ENCODE data around the gene ZSWIM4. TPM values are rescaled to one million over a fixed set of nuclear protein-coding genes. Genes with fewer than 3 reads are reported as not detected.

The ZSWIM4 gene
- total and polyA plus RNA-seq, 7 donors: 0.60 to 4.4 (median 3.2) TPM

DNA sequence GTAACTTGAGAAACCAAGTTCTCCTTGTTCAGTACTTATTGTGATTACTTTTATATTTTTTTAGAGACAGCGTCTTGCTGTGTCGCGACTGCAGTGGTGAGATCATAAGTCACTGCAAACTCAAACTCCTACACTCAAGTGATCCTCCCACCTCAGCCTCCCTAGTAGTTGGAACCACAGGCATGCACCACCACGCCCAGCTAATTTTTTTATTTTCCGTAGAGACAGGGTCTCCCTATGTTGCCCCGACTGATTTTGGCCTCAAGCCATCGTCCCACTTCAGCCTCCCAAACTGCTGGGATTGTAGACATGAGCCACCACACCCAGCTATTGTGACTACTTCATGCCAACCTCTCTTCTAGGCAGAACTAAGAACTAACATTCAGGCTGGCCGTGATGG, 12.7 kb upstream of the ZSWIM4 start:
- H3K4me1 ChIP-seq: peaks cover 0 to 39% (median 26%) of the 10 kb centered on the region in 4 donors
- H3K27me3 ChIP-seq: no peaks in the 10 kb centered on the region
- 37 to 72% methylated on average over 8 of the region's 8 CpGs for WGBS, 2 donors
- TF ChIP-seq, protein P1, sequence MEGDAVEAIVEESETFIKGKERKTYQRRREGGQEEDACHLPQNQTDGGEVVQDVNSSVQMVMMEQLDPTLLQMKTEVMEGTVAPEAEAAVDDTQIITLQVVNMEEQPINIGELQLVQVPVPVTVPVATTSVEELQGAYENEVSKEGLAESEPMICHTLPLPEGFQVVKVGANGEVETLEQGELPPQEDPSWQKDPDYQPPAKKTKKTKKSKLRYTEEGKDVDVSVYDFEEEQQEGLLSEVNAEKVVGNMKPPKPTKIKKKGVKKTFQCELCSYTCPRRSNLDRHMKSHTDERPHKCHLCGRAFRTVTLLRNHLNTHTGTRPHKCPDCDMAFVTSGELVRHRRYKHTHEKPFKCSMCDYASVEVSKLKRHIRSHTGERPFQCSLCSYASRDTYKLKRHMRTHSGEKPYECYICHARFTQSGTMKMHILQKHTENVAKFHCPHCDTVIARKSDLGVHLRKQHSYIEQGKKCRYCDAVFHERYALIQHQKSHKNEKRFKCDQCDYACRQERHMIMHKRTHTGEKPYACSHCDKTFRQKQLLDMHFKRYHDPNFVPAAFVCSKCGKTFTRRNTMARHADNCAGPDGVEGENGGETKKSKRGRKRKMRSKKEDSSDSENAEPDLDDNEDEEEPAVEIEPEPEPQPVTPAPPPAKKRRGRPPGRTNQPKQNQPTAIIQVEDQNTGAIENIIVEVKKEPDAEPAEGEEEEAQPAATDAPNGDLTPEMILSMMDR (IDR thresholded peaks at IDR 0.05): no peak
- TF ChIP-seq POLR2A (IDR thresholded peaks at IDR 0.05) (no peak), POLR2AphosphoS5 (IDR thresholded peaks at IDR 0.05) (no peak), EP300 (IDR thresholded peaks at IDR 0.05) (no peak)
- H3K4me3 ChIP-seq: no peak overlapping the region
- peaks cover 15 to 23% (median 16%) of the 10 kb centered on the region in 4 donors for H3K36me3 ChIP-seq
- no peaks in the 10 kb centered on the region for H3K9me3 ChIP-seq
- DNase-seq: no peak
- intact Hi-C loops (cut with DNase I): loop anchor here (5.0 kb wide), 1 partner anchor 170 kb away; the partner anchor contains the start of gene DCAF15
- peak overlapping the region in 3 of 4 donors; percentile 69 to 87 (median 75) for H3K27ac ChIP-seq

DNA sequence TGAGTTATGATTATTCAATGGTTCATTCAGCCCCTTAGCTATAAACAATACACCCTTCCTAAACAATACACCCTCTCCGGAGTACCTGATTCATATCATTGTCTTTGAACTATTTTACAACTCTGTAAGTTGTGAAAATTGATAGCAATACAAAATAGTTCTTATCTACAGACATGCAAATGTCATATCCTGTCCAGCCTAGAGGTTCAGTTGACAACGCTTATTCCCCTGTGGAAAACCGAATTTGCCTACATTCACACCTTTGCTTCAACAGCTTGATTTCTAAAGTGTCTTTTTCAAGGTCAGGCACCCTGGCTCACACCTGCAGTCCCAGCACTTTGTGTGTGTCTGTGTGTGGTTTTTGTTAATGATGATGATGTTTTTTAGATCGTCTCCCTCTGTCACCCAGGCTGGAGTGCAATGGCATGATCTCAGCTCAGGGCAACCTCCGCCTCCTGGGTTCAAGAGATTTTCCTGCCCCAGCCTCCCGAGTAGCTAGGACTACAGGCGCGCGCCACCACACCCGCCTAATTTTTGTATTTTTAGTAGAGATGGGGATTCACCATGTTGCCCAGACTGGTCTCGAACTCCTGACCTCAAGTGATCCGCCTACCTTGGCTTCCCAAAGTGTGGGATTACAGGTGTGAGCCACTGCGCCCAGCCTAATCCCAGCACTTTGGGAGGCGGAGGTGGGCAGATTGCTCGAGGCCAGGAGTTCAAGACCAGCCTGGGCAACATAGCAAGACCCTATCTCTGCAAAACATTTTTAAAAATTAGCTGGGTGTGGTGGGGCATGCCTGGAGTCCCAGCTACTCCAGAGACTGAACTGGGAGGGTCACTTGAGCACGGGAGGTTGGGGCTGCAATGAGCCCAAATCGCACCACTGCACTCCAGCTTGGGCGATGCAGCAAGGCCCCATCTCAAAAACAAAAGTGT, 11.4 kb upstream of the ZSWIM4 start:
- Histone ChIP-seq H3K27me3 (no peaks in the 10 kb centered on the region), H3K27ac (peak overlapping the region in 1 of 4 donors; percentile 59), H3K4me3 (no peak overlapping the region), H3K36me3 (peaks cover 5 to 10% (median 5%) of the 10 kb centered on the region in 4 donors), H3K4me1 (peaks cover 0 to 49% (median 33%) of the 10 kb centered on the region in 4 donors), H3K9me3 (no peaks in the 10 kb centered on the region)
- DNase-seq: no peak
- TF ChIP-seq, protein P1 (IDR thresholded peaks at IDR 0.05): no peak
- no peak for TF ChIP-seq POLR2A (IDR thresholded peaks at IDR 0.05)
- no peak for TF ChIP-seq POLR2AphosphoS5 (IDR thresholded peaks at IDR 0.05)
- no peak for TF ChIP-seq EP300 (IDR thresholded peaks at IDR 0.05)
- 65 to 76% methylated on average over 18 of the region's 18 CpGs for WGBS, 2 donors
- intact Hi-C loops (cut with DNase I): loop anchor here (5.0 kb wide), 1 partner anchor 168 kb away; the partner anchor contains the start of gene DCAF15

DNA sequence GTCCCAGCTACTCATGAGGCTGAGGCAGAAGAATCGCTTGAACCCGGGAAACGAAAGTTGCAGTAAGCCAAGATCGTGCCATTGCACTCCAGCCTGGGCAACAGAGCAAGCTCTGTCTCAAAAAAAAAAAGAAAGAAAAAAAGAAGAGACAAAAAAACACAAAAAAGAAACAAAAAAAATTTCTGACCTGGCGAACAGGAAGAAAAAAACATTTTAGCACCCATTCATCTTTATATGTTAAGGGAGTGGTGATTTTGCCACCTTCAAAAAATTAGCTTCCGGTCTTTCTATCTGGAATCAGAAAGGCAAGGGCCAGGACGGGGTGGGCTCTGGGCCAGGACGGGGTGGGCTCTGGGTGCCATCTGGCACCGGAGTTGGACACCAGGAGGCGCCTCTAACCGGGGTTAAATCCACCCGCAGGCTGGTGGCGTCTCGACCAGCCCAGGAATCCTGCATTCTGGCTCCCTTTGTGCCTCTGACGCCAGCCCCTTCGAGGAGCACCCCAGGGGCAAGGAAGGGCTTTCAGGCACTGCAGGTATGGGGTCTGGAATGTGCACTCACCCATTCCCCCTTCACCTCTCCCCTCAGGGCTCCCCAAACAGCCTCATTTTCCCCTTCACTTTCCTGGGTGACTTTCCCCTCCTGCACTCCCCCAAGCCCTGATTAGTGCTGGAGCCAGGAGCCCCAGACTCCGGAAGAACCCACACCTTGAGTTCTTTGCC, 10.4 kb upstream of the ZSWIM4 start:
- no peaks in the 10 kb centered on the region for H3K36me3 ChIP-seq
- TF ChIP-seq POLR2A (IDR thresholded peaks at IDR 0.05) (no peak), EP300 (IDR thresholded peaks at IDR 0.05) (no peak), POLR2AphosphoS5 (IDR thresholded peaks at IDR 0.05) (peak in 1 of 4 donors; percentile 17)
- TF ChIP-seq, protein P1 (IDR thresholded peaks at IDR 0.05): peak in 3 of 4 experiments; percentile 56 to 70 (median 60)
- intact Hi-C loops (cut with DNase I): loop anchor here (1.0 to 5.0 kb wide), 2 partner anchors 77 to 167 kb away; partner anchors contain the start of gene DCAF15
- 11 to 24% methylated on average over 17 of the region's 17 CpGs for WGBS, 2 donors
- peak; percentile 83 for DNase-seq
- H3K9me3 ChIP-seq: no peaks in the 10 kb centered on the region
- no peak overlapping the region for H3K4me3 ChIP-seq
- peak overlapping the region in 3 of 4 donors; percentile 9 to 59 (median 25) for H3K27ac ChIP-seq
- H3K4me1 ChIP-seq: peaks cover 0 to 52% (median 33%) of the 10 kb centered on the region in 4 donors
- no peaks in the 10 kb centered on the region for H3K27me3 ChIP-seq

DNA sequence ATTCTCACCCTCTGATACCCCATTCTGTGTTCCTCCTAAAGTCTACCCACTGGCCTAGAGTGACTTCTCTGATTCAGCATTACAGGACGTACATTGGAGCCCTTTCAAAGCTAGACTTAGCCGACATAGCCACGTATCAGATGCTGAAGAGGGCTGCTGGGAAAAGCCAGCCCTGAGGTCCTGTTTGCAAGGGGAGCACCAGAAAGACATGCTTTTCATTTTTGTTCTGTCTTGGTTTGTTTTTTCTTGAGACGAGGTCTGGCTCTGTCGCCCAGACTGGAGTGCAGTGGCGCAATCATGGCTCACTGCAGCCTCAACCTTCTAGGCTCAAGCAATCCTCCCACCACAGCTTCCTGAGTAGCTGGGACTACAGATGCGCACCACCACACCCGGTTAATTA, 6.3 kb upstream of the ZSWIM4 start:
- H3K36me3 ChIP-seq: no peaks in the 10 kb centered on the region
- WGBS, 2 donors: 49 to 76% methylated on average over 8 of the region's 8 CpGs
- intact Hi-C loops (cut with DNase I): no loop called here
- TF ChIP-seq POLR2A (IDR thresholded peaks at IDR 0.05) (no peak), POLR2AphosphoS5 (IDR thresholded peaks at IDR 0.05) (no peak), EP300 (IDR thresholded peaks at IDR 0.05) (no peak)
- TF ChIP-seq, protein P1 (IDR thresholded peaks at IDR 0.05): no peak
- peak overlapping the region in 3 of 4 donors; percentile 70 to 83 (median 77) for H3K27ac ChIP-seq
- DNase-seq: no peak
- no peak overlapping the region for H3K4me3 ChIP-seq
- H3K4me1 ChIP-seq: peaks cover 0 to 34% (median 19%) of the 10 kb centered on the region in 4 donors
- H3K27me3 ChIP-seq: no peaks in the 10 kb centered on the region
- H3K9me3 ChIP-seq: no peaks in the 10 kb centered on the region
